Cardiac fibroblast (primary cell): ENCODE results near the gene ZNF726.

Source experiments
- DNase-seq, 2 donors: peaks; one replicate each; pipeline versions ENCODE4 v3.0.0 to v3.0.0-alpha.2; 2010; ENCODE audit warnings: low read depth in 2 of 2
- H3K4me3 ChIP-seq, 2 donors: replicated peaks in 1 of 2; 1 replicate in 1 of 2; 2 replicates in 1 of 2; pipeline ENCODE4 v1.5.1; 2011; ENCODE audit warnings: low read depth in 2 of 2, low read length in 2 of 2, mild to moderate bottlenecking in 2 of 2, moderate library complexity in 1 of 2
- CTCF ChIP-seq: IDR thresholded peaks from one replicate; pipeline ENCODE4 v1.5.1; 2011; ENCODE audit warnings: low read depth, mild to moderate bottlenecking, low read length, inconsistent platforms

The ZNF726 gene

GRCh38 chr19:23981863-23982262, 67.2 kb downstream of the ZNF726 start:
- no peak overlapping the region for H3K4me3 ChIP-seq
- DNase-seq, result no peak
- no peak for TF ChIP-seq CTCF

GRCh38 chr19:23983406-23983805, 68.7 kb downstream of the ZNF726 start:
- no peak for TF ChIP-seq CTCF
- H3K4me3 ChIP-seq, result no peak overlapping the region
- DNase-seq, result no peak
